SK-N-SH (cell line): ENCODE data around the gene PAX2.

ENCODE experiments used
- ELF1 ChIP-seq: IDR thresholded peaks from 2 replicates; pipeline ENCODE4 v1.4.0; 2012
- EP300 ChIP-seq, 2 experiments: IDR thresholded peaks; 2 replicates each; pipeline versions ENCODE4 v1.4.0 to v1.6.1; 2012; ENCODE audit warnings: borderline replicate concordance in 1 of 2, low read depth in 1 of 2, low read length in 1 of 2
- FOSL2 ChIP-seq: IDR thresholded peaks from 2 replicates; pipeline ENCODE4 v1.4.0; 2012; ENCODE audit warnings: low read depth, mild to moderate bottlenecking, moderate library complexity, borderline replicate concordance
- JUND ChIP-seq: IDR thresholded peaks from 2 replicates; pipeline ENCODE4 v1.4.0; 2012
- NFIC ChIP-seq: IDR thresholded peaks from 2 replicates; pipeline ENCODE4 v1.4.0; 2012; ENCODE audit warnings: borderline replicate concordance
- POLR2AphosphoS5 ChIP-seq: IDR thresholded peaks from 2 replicates; pipeline ENCODE4 v1.6.1; 2012; ENCODE audit warnings: low read depth, low read length
- RAD21 ChIP-seq: IDR thresholded peaks from 2 replicates; pipeline ENCODE4 v1.6.1; 2012; ENCODE audit warnings: mild to moderate bottlenecking, low read length
- SMC3 ChIP-seq: IDR thresholded peaks from 2 replicates; pipeline ENCODE4 v1.6.1; 2012; ENCODE audit warnings: low read depth, low read length, improper control_type of control experiment
- TEAD4 ChIP-seq: IDR thresholded peaks from 2 replicates; pipeline ENCODE4 v1.4.0; 2012; ENCODE audit warnings: mild to moderate bottlenecking, borderline replicate concordance; ENCODE audit not compliant: insufficient read depth
- YY1 ChIP-seq: IDR thresholded peaks from 2 replicates; pipeline ENCODE4 v1.4.0; 2012; ENCODE audit warnings: low read depth, mild to moderate bottlenecking
- TF ChIP-seq, protein P1 (sequence below): fragments of 200-600 bp; sonication (generic); IDR thresholded peaks from 2 replicates; pipeline ENCODE4 v1.6.1; 2017; ENCODE audit warnings: antibody characterized with exemption, mild to moderate bottlenecking, moderate library complexity
- TF ChIP-seq, protein P2 (sequence below): IDR thresholded peaks from 2 replicates; pipeline ENCODE4 v1.4.0; 2012; ENCODE audit warnings: low read depth
- TF ChIP-seq, protein P3 (sequence below): fragments of 150-350 bp; IDR thresholded peaks from 2 replicates; pipeline ENCODE4 v1.6.1; 2017; ENCODE audit warnings: antibody characterized with exemption, low read length, low read depth, borderline replicate concordance

DNA sequence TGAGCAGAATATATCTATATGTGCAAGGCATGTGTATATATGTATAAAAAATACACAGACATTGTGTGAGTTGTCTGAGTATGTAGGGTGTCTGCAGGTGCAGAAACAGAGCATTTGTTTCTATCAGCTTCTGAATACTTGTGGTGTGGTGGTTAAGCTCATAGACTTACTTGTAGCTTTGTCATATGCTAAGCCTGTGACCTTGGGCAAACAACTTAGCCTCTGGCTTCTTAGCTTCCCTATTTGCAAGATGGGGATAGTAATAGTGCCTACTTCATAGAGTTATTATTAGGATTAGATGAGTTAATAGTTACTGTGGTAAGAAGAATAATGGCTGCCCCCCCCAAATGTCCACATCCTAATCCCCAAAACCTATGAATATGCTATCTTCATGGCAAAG is 28.2 kb upstream of the PAX2 start:
- TF ChIP-seq, protein P1, sequence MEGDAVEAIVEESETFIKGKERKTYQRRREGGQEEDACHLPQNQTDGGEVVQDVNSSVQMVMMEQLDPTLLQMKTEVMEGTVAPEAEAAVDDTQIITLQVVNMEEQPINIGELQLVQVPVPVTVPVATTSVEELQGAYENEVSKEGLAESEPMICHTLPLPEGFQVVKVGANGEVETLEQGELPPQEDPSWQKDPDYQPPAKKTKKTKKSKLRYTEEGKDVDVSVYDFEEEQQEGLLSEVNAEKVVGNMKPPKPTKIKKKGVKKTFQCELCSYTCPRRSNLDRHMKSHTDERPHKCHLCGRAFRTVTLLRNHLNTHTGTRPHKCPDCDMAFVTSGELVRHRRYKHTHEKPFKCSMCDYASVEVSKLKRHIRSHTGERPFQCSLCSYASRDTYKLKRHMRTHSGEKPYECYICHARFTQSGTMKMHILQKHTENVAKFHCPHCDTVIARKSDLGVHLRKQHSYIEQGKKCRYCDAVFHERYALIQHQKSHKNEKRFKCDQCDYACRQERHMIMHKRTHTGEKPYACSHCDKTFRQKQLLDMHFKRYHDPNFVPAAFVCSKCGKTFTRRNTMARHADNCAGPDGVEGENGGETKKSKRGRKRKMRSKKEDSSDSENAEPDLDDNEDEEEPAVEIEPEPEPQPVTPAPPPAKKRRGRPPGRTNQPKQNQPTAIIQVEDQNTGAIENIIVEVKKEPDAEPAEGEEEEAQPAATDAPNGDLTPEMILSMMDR: no peak
- TF ChIP-seq YY1: no peak
- TF ChIP-seq FOSL2: no peak
- no peak for TF ChIP-seq JUND
- TF ChIP-seq EP300 (IDR thresholded peaks at IDR 0.05; ENCODE audit: borderline replicate concordance in 1 of 2, low read depth in 1 of 2, low read length in 1 of 2): no peak
- no peak for TF ChIP-seq SMC3
- no peak for TF ChIP-seq ELF1
- no peak for TF ChIP-seq RAD21
- TF ChIP-seq, protein P2, sequence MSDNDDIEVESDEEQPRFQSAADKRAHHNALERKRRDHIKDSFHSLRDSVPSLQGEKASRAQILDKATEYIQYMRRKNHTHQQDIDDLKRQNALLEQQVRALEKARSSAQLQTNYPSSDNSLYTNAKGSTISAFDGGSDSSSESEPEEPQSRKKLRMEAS: no peak
- TF ChIP-seq TEAD4: no peak
- TF ChIP-seq, protein P3, sequence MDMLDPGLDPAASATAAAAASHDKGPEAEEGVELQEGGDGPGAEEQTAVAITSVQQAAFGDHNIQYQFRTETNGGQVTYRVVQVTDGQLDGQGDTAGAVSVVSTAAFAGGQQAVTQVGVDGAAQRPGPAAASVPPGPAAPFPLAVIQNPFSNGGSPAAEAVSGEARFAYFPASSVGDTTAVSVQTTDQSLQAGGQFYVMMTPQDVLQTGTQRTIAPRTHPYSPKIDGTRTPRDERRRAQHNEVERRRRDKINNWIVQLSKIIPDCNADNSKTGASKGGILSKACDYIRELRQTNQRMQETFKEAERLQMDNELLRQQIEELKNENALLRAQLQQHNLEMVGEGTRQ: no peak
- no peak for TF ChIP-seq NFIC
- no peak for TF ChIP-seq POLR2AphosphoS5
